Measurements from ENCODE around the gene MINK1. TPM values are rescaled to one million over a fixed set of nuclear protein-coding genes. Genes with fewer than 3 reads are reported as not detected.

The MINK1 gene
- total and polyA plus RNA-seq, 2 of the 13 experiments (the other 11 are each of a cell fraction or from before 2014, with no cell fraction given): 17.2 to 63.9 TPM

- TF ChIP-seq ZNF503 (CRISPR knock-in tag; IDR thresholded peaks at IDR 0.05) (0 out of 2 replicates have a peak, but pooled peaks have one; percentile 22), SETDB1 (CRISPR knock-in tag; IDR thresholded peaks at IDR 0.05; ENCODE audit: borderline replicate concordance) (no peak), ZNF614 (CRISPR knock-in tag; IDR thresholded peaks at IDR 0.05; ENCODE audit: borderline replicate concordance) (no peak), SP4 (CRISPR knock-in tag; IDR thresholded peaks at IDR 0.05) (no peak), ZNF546 (CRISPR knock-in tag; conservative IDR thresholded peaks at IDR 0.05) (no peak), RXRB (CRISPR knock-in tag; IDR thresholded peaks at IDR 0.05; ENCODE audit: borderline replicate concordance) (no peak), PAX8 (CRISPR knock-in tag; IDR thresholded peaks at IDR 0.05; ENCODE audit: borderline replicate concordance) (no peak), HNF4G (IDR thresholded peaks at IDR 0.05; ENCODE audit: borderline replicate concordance, low read depth, low read length) (no peak), HNF4G (CRISPR knock-in tag; IDR thresholded peaks at IDR 0.05; ENCODE audit: borderline replicate concordance, low read depth) (no peak), CBX5 (CRISPR knock-in tag; IDR thresholded peaks at IDR 0.05; ENCODE audit: borderline replicate concordance) (no peak)
- TF ChIP-seq, protein P1, sequence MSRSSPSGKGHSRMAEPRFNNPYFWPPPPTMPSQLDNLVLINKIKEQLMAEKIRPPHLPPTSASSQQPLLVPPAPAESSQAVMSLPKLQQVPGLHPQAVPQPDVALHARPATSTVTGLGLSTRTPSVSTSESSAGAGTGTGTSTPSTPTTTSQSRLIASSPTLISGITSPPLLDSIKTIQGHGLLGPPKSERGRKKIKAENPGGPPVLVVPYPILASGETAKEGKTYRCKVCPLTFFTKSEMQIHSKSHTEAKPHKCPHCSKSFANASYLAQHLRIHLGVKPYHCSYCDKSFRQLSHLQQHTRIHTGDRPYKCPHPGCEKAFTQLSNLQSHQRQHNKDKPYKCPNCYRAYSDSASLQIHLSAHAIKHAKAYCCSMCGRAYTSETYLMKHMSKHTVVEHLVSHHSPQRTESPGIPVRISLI (CRISPR knock-in tag; IDR thresholded peaks at IDR 0.05; ENCODE audit: borderline replicate concordance): peak; percentile 87
Measured at GRCh38 chr17:4920351-4921048, 87.4 kb downstream of the MINK1 start (continued).
